Right atrium auricular region (tissue), 2 donors: Measurements from ENCODE around the gene KLHL12. TPM values are rescaled to one million over a fixed set of nuclear protein-coding genes. Genes with fewer than 3 reads are reported as not detected.

Experiments used
- DNase-seq: peaks from one replicate; pipeline ENCODE4 v3.0.0-alpha.2; 2019; ENCODE audit warnings: low spot score
- H3K27ac ChIP-seq, 2 donors: fragments of 200-600 bp; sonication (generic); 1 replicate in 1 of 2; 2 replicates in 1 of 2; pipeline ENCODE4 v1.5.1; 2016 to 2019
- H3K27me3 ChIP-seq, 2 donors: fragments of 200-600 bp; sonication (generic); one replicate each; pipeline versions ENCODE4 v1.5.1 to v1.6.0; 2017 to 2019
- H3K36me3 ChIP-seq: fragments of 200-600 bp; sonication (generic); one replicate; pipeline ENCODE4 v1.5.1; 2016
- H3K4me1 ChIP-seq, 2 donors: fragments of 200-600 bp; sonication (generic); one replicate each; pipeline versions ENCODE4 v1.5.1 to v1.6.0; 2017 to 2019
- H3K4me3 ChIP-seq, 2 donors: fragments of 200-600 bp; sonication (generic); 1 replicate in 1 of 2; 2 replicates in 1 of 2; pipeline ENCODE4 v1.5.1; 2017 to 2019; ENCODE audit warnings: mild to moderate bottlenecking in 1 of 2, moderate library complexity in 1 of 2
- H3K9me3 ChIP-seq, 2 donors: fragments of 200-600 bp; sonication (generic); one replicate each; pipeline ENCODE4 v1.5.1; 2019
- total RNA-seq, 2 donors: library from RNA; depleted of rRNA; stranded (reverse); fragments of >200 nt; gene quantifications; one replicate each; pipeline ENCODE4 v1.1.0, GENCODE V29; 2016
- TF ChIP-seq, protein P1 (sequence below), 2 donors: fragments of 200-600 bp; sonication (generic); IDR thresholded peaks; one replicate each; pipeline ENCODE4 v1.5.1; 2019; ENCODE audit warnings: antibody characterized with exemption in 2 of 2

The KLHL12 gene
- total RNA-seq, 2 donors from 2014 or later = 13.9 to 18.4 TPM

DNA sequence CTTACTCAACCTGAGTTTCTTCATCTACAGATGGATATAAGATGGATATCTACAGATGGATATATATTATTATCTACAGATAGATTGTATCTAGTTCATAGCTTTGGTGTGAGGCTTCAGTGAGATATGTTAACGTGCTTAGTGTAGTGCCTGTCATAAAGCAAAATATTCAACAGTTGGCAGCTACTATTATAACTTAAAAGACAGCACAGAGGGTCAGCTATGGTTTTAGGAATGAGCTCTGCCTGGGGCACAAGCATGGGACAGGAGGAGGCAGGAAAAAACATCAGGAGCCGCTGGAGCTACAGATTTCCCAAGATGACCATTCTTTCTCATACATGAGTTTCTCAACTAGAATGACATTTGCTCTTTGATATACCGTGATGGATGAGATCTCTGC lies 41.3 kb upstream of the KLHL12 start:
- Histone ChIP-seq H3K4me1 (peaks cover 0 to 47% of the 10 kb centered on the region in 2 donors), H3K27ac (peak overlapping the region; percentile 97 to 98), H3K27me3 (no peaks in the 10 kb centered on the region), H3K4me3 (no peak overlapping the region), H3K36me3 (peaks cover 9% of the 10 kb centered on the region), H3K9me3 (no peaks in the 10 kb centered on the region)
- TF ChIP-seq, protein P1, sequence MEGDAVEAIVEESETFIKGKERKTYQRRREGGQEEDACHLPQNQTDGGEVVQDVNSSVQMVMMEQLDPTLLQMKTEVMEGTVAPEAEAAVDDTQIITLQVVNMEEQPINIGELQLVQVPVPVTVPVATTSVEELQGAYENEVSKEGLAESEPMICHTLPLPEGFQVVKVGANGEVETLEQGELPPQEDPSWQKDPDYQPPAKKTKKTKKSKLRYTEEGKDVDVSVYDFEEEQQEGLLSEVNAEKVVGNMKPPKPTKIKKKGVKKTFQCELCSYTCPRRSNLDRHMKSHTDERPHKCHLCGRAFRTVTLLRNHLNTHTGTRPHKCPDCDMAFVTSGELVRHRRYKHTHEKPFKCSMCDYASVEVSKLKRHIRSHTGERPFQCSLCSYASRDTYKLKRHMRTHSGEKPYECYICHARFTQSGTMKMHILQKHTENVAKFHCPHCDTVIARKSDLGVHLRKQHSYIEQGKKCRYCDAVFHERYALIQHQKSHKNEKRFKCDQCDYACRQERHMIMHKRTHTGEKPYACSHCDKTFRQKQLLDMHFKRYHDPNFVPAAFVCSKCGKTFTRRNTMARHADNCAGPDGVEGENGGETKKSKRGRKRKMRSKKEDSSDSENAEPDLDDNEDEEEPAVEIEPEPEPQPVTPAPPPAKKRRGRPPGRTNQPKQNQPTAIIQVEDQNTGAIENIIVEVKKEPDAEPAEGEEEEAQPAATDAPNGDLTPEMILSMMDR (IDR thresholded peaks at IDR 0.05) = no peak
- no peak for DNase-seq

DNA sequence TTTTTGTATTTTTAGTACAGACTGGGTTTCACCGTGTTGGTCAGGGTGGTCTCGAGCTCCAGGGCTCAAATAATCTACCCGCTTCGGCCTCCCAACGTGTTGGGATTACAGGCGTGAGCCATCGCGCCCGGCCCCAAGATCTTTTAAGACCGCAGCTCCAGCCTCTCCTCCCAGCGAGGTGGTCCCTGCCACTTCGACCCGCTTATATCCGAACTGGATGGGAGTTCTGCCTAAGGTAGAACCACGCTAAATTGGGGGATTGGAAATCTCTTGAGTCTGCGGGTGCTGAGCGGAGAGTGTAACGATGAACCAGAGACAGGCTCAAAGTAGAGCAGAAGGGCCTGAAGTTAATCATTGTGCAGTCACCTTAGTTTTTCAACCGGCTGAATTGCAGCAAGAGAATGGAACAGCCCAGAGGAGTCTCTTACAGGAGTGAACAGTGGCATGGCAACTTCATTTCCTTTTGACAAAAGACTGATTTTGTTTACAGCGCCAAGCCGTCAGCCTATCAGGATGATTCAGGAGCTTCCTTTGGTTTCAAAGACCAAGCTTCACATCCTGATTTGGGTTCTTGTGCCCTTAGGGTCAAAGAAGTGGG lies 40.7 kb upstream of the KLHL12 start:
- no peak for DNase-seq
- peaks cover 0 to 47% of the 10 kb centered on the region in 2 donors for H3K4me1 ChIP-seq
- H3K9me3 ChIP-seq = no peaks in the 10 kb centered on the region
- TF ChIP-seq, protein P1 (IDR thresholded peaks at IDR 0.05) = no peak
- H3K4me3 ChIP-seq = peak overlapping the region; percentile 93 to 94
- peak overlapping the region; percentile 97 to 98 for H3K27ac ChIP-seq
- H3K27me3 ChIP-seq = no peaks in the 10 kb centered on the region
- H3K36me3 ChIP-seq = peaks cover 15% of the 10 kb centered on the region

DNA sequence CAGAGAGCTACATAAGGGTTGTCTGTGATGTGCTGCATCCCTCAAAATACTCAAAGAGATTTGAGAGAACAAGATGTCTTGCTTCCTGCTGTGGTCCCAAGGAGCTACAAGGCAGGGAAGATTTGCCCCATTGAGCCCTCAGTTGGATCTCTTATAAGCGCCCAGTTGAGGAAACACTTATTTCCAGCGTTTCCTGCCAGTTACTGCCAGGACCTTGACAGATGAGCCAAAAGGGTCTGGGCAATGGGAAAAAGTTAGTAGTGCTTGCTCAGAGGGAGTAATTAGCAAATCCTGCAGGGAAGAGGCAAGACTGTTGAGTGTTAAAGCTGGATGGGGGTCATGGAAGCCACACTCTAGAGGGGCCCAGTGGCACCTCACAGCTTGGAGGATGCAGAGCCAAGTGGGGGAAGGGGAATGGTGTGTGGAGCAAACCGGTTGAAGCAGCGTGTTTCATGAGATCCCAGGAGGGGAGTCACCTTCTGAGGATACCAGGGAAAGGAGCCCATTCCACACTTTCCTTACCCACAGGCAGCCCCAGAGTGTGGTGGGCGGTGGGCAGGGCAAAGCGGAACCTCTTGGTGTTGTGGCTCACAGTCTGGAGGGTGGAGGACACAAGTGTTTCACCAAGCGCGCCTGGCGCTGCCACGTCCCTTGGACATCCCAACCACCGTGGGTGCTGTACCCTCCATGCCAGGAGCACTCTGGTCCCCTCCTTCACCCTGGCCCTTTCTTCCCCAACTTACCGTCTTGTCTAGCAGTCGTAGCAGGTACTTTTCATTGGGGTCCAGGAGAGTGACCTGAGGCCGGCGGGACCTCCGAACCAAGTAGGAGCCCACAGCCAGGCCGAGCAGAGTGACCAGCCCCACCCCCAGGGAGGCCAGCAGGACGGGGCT lies 39.2 kb upstream of the KLHL12 start:
- DNase-seq = no peak
- H3K36me3 ChIP-seq = peaks cover 29% of the 10 kb centered on the region
- H3K27ac ChIP-seq = peak overlapping the region; percentile 97 to 98
- H3K27me3 ChIP-seq = no peaks in the 10 kb centered on the region
- TF ChIP-seq, protein P1 (IDR thresholded peaks at IDR 0.05) = no peak
- peaks cover 0 to 47% of the 10 kb centered on the region in 2 donors for H3K4me1 ChIP-seq
- peak overlapping the region; percentile 93 to 94 for H3K4me3 ChIP-seq
- no peaks in the 10 kb centered on the region for H3K9me3 ChIP-seq

DNA sequence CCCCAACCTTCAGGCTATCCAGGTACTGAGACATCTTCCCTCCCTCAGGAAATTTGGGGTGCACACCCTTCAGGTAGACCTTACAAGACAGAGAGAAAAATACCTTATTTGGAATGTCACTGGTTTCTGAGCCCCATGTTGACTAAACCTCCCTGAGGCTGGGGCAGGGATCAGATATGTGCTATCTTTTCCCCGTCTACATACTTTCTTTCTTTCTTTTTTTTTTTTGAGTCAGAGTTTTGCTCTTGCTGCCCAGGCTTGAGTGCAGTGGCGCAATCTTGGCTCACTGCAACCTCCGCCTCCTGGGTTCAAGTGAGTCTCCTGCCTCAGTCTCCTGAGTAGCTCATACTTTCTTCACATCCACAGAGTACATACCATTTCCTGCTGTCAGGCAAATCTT lies 38.4 kb upstream of the KLHL12 start:
- peak overlapping the region; percentile 97 to 98 for H3K27ac ChIP-seq
- no peak overlapping the region for H3K4me3 ChIP-seq

DNA sequence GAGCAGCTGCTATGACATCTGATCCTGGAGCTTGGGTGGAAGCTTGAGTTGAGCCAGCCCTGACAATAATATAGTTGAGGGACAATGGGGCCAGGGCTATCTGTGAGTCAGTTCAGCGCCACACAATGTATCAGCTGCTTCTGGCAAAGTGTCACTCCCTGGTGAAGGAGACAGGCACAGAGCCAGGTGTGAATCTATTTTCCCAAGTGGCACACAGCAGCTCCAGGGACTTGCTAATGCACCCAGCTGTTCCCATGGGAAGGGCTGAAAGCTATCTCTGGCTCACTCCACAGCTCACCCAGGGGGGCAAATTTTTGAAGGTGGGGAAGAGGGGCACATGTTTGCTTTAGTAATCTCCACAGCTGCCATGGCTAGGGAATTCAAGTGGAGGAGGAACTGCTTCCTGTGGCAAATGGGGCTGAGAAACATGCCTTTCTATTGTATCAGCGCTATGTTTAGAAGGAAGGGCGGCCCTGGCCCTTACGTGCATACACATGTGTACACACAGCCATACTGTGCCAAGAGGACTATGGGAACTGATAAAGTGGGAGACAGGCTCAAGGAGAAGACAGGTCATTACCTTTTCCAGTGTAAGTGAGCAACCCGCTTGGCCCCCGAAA lies 37.9 kb upstream of the KLHL12 start:
- peaks cover 0 to 47% of the 10 kb centered on the region in 2 donors for H3K4me1 ChIP-seq
- no peaks in the 10 kb centered on the region for H3K27me3 ChIP-seq
- TF ChIP-seq, protein P1 (IDR thresholded peaks at IDR 0.05) = no peak
- H3K36me3 ChIP-seq = peaks cover 29% of the 10 kb centered on the region
- DNase-seq = no peak
- H3K4me3 ChIP-seq = no peak overlapping the region
- no peaks in the 10 kb centered on the region for H3K9me3 ChIP-seq
- H3K27ac ChIP-seq = peak overlapping the region; percentile 97 to 98

More for the DNA sequence above, 38.4 kb upstream of the KLHL12 start:
- Histone ChIP-seq H3K9me3 (no peaks in the 10 kb centered on the region), H3K4me1 (peaks cover 0 to 47% of the 10 kb centered on the region in 2 donors), H3K36me3 (peaks cover 29% of the 10 kb centered on the region), H3K27me3 (no peaks in the 10 kb centered on the region)
- DNase-seq = no peak
- TF ChIP-seq, protein P1 (IDR thresholded peaks at IDR 0.05) = no peak
